Aorta (tissue), 5 donors: ENCODE data around the gene NBPF4. TPM values are rescaled to one million over a fixed set of nuclear protein-coding genes. Genes with fewer than 3 reads are reported as not detected.
"Not testable (repeated sequence)": the region's sequence is repeated elsewhere in the genome, so short reads cannot be mapped to it uniquely, and the experiment has no call there.

Experiments used
- ATAC-seq: fragments of 200-7000 bp; cut with Tn5 transposase; one replicate; pipeline ENCODE4 v1.9.1; 2022; ENCODE audit warnings: moderate library complexity; ENCODE audit not compliant: low FRiP score
- DNase-seq, 2 donors: peaks; one replicate each; pipeline ENCODE4 v3.0.0-alpha.2; 2020
- H3K27ac ChIP-seq, 2 donors: one replicate each; pipeline ENCODE4 v1.5.1; 2013; ENCODE audit warnings: low read length in 2 of 2, mild to moderate bottlenecking in 2 of 2, moderate library complexity in 2 of 2, control low read depth in 1 of 2, inconsistent platforms in 1 of 2, low read depth in 1 of 2
- H3K27me3 ChIP-seq, 2 donors: one replicate each; pipeline ENCODE4 v1.6.1; 2013; ENCODE audit warnings: control low read depth in 1 of 2, low read length in 1 of 2, mild to moderate bottlenecking in 1 of 2, moderate library complexity in 1 of 2; ENCODE audit not compliant: insufficient read depth in 2 of 2, control insufficient read depth in 1 of 2
- H3K36me3 ChIP-seq, 2 donors: one replicate each; pipeline ENCODE4 v1.6.1; 2013; ENCODE audit warnings: control low read depth in 1 of 2, low read length in 1 of 2, mild to moderate bottlenecking in 1 of 2; ENCODE audit not compliant: insufficient read depth in 2 of 2, control insufficient read depth in 1 of 2
- H3K4me1 ChIP-seq, 2 donors: one replicate each; pipeline ENCODE4 v1.6.1; 2013; ENCODE audit warnings: low read length in 2 of 2, control low read depth in 1 of 2, mild to moderate bottlenecking in 1 of 2, moderate library complexity in 1 of 2; ENCODE audit not compliant: insufficient read depth in 2 of 2, control insufficient read depth in 1 of 2
- H3K4me3 ChIP-seq, 2 donors: one replicate each; pipeline ENCODE4 v1.5.1; 2013; ENCODE audit warnings: low read length in 2 of 2, control low read depth in 1 of 2, mild to moderate bottlenecking in 1 of 2
- H3K9me3 ChIP-seq: one replicate; pipeline ENCODE4 v1.6.1; 2013; ENCODE audit warnings: mild to moderate bottlenecking, low read length; ENCODE audit not compliant: control insufficient read depth
- WGBS, 2 donors: extraction: QIAGEN DNeasy Blood & Tissue Kit; methylation state at CpG; one replicate each; pipeline ENCODE4 v1.1.7; 2013; 5-methylcytosine and 5-hydroxymethylcytosine counted together
- intact Hi-C, 2 donors: fragments of 100-400 bp; cut with DNase I; formaldehyde crosslinking; loops; one replicate each; pipeline versions ENCODE4 v1.14.2 to v1.15.0; 2022
- polyA plus RNA-seq, 2 donors: library from polyadenylated mRNA; stranded (reverse); fragments of 200-250 nt; gene quantifications; one replicate each; pipeline ENCODE4 v1.2.3, GENCODE V29; 2013
- total RNA-seq, 2 donors: library from RNA; stranded (reverse); fragmentation: NEBNext Ultra II Directional; extraction: Animal tissue kit (Norgen Biotek cat#: 25700); gene quantifications; one replicate each; pipeline ENCODE4 v1.2.1, GENCODE V29; 2021
- donor health status: healthy with polysubstance abuse.
- donor health status: Bipolar disorder and iron deficiency.
- donor health status: DM: no; HTN: no; CAD: no.
- donor health status: DM: no; HTN: no; CAD: no.
- donor health status: DM: yes; HTN: yes; CAD: no.

The NBPF4 gene
- total and polyA plus RNA-seq, 4 donors = 0.19 TPM; not detected in 3

GRCh38 chr1:108239426-108239825 lies 4.5 kb downstream of the NBPF4 start:
- H3K36me3 ChIP-seq, intact Hi-C loops, H3K4me3 ChIP-seq, DNase-seq, H3K9me3 ChIP-seq, H3K27me3 ChIP-seq, ATAC-seq, H3K27ac ChIP-seq, H3K4me1 ChIP-seq: not testable (repeated sequence)
- no CpG with 5 or more reads among the region's 2 CpGs for WGBS, 2 donors

GRCh38 chr1:108235308-108235707 lies 8.6 kb downstream of the NBPF4 start:
- no CpG with 5 or more reads among the region's 2 CpGs for WGBS, 2 donors
- intact Hi-C loops, H3K4me3 ChIP-seq, H3K4me1 ChIP-seq, H3K27ac ChIP-seq, H3K36me3 ChIP-seq, H3K27me3 ChIP-seq, ATAC-seq, DNase-seq, H3K9me3 ChIP-seq: not testable (repeated sequence)

- intact Hi-C loops, H3K36me3 ChIP-seq, H3K4me1 ChIP-seq, H3K27ac ChIP-seq, DNase-seq, H3K27me3 ChIP-seq, H3K9me3 ChIP-seq, H3K4me3 ChIP-seq, ATAC-seq: not testable (repeated sequence)
- no CpG with 5 or more reads among the region's 3 CpGs for WGBS, 2 donors
Observed at GRCh38 chr1:108232183-108232582, 11.7 kb downstream of the NBPF4 start.

- DNase-seq, H3K36me3 ChIP-seq, intact Hi-C loops, ATAC-seq, H3K27ac ChIP-seq, H3K4me1 ChIP-seq, H3K9me3 ChIP-seq, H3K4me3 ChIP-seq, H3K27me3 ChIP-seq: not testable (repeated sequence)
- WGBS, 2 donors = no CpG with 5 or more reads among the region's 3 CpGs
Observed at GRCh38 chr1:108229976-108230375, 13.9 kb downstream of the NBPF4 start.

GRCh38 chr1:108227772-108228171 lies 16.1 kb downstream of the NBPF4 start:
- WGBS, 2 donors = no CpG with 5 or more reads among the region's 7 CpGs
- H3K4me1 ChIP-seq, H3K27ac ChIP-seq, ATAC-seq, H3K9me3 ChIP-seq, intact Hi-C loops, DNase-seq, H3K36me3 ChIP-seq, H3K4me3 ChIP-seq, H3K27me3 ChIP-seq: not testable (repeated sequence)

- WGBS, 2 donors = 5 to 24% methylated on average over 1 to 2 of the region's 4 CpGs
- ATAC-seq, H3K4me3 ChIP-seq, H3K36me3 ChIP-seq, H3K27me3 ChIP-seq, H3K9me3 ChIP-seq, intact Hi-C loops, H3K27ac ChIP-seq, DNase-seq, H3K4me1 ChIP-seq: not testable (repeated sequence)
Observed at GRCh38 chr1:108226855-108227254, 17.0 kb downstream of the NBPF4 start.

GRCh38 chr1:108223226-108223625 lies 20.6 kb downstream of the NBPF4 start:
- ATAC-seq, H3K4me3 ChIP-seq, DNase-seq, H3K9me3 ChIP-seq, H3K36me3 ChIP-seq, intact Hi-C loops, H3K4me1 ChIP-seq, H3K27me3 ChIP-seq, H3K27ac ChIP-seq: not testable (repeated sequence)
- WGBS, 2 donors = 63 to 67% methylated on average over 7 of the region's 7 CpGs

- H3K27me3 ChIP-seq, H3K4me3 ChIP-seq, H3K36me3 ChIP-seq, H3K9me3 ChIP-seq, H3K4me1 ChIP-seq, H3K27ac ChIP-seq, ATAC-seq, DNase-seq, intact Hi-C loops: not testable (repeated sequence)
- WGBS, 2 donors = 80% methylated on average over 14 of the region's 14 CpGs
Observed at GRCh38 chr1:108217515-108218174, 26.2 kb downstream of the NBPF4 start.

GRCh38 chr1:108217007-108217406 lies 26.9 kb downstream of the NBPF4 start:
- WGBS, 2 donors = 42 to 62% methylated on average over 2 of the region's 2 CpGs
- H3K27ac ChIP-seq, ATAC-seq, H3K9me3 ChIP-seq, H3K36me3 ChIP-seq, DNase-seq, H3K4me1 ChIP-seq, intact Hi-C loops, H3K4me3 ChIP-seq, H3K27me3 ChIP-seq: not testable (repeated sequence)
